Stimulated activated CD8-positive, alpha-beta memory T cell treated with anti-CD3 and anti-CD28 coated beads, Interleukin-2, amount 100 ng/mL, for 48 hours (primary cell): Measurements from ENCODE around the gene FLII.
A peak's percentile ranks its signal among the peaks of the same experiment; 100 is the strongest.

Source experiments
- DNase-seq, 2 donors: peaks; one replicate each; pipeline ENCODE4 v3.0.0-alpha.2; 2020; ENCODE audit warnings: low read depth in 2 of 2

FLII gene

DNA sequence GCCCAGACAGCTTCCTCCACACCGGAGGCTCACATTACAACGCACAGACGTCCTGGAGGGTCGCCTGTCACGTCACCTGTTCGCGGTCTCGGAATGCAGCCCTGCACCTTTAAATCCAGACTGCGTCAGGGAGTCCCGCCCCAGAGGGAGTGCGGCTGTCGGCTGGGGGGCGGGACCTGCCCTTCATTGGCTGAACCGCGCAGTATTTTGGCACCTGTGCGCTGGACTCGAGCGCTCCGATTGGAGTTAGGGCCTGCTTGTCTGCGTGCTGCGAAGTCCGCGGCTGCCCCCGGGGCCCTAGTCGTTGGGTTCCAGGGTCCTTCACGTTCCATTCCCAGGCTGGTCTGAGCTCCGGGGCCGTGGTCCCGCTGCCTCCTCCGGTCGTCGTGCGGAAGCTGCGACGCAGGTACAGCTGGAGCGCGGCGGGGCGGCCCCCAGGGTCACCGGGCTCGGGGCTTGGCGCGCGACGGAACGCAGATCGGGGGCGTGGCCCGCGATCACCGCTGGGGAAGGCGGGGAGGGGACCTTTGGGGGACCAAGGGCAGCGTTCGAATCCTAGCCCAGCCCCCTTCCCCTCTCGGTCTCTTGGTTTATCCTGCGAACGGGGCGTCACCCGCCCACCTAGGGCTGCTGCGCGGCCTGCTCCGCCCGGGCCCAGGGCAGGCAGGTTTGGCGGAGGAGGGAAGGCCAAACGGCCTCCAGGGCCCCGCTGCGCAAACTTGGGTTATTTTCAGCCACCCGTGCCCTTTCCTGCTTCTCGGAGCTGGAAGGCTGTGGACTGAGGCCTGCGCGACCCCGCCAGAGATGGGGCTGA, 2.0 kb upstream of the FLII start, which contains the start of gene MIEF2:
Gene MIEF2 (plus strand): TSS at position 331 of the 814 bp plus-strand sequence. CDS start 2,059 bp downstream, outside the sequence.
- peak; percentile 90 to 91 for DNase-seq

DNA sequence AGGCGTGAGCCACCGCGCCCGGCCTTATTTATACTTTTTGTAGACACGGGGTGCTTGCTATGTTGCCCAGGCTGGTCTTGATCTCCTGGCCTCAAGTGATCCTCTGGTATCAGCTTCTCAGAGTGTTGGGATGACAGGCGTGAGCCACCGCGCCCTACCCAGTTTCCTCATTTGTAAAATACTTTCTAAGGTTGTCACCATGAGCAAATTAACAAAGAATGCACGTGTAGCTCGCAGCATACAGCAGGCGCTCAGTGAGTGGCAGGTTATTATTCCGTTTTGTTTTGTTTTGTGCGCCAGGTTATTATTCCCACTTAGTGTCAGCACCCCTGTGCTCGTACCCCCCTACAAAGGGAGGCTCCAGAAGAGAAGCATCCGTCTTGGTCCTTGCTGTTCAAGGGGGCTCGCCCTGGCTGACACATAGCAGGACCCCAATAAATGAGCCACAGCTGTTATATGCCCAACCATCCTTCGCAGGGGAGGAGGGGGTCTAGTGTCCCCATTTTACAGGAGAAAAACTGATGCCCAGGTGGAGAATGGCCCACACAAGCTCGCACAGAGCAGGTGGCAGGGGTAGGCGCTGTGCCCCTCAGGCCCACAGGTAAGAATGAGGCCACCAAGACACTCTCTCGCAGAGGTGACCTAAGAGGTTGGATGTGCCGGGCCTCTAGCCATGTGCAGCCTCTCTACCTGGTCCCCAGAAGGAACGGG, 1.2 kb upstream of the FLII start:
- DNase-seq: no peak

DNA sequence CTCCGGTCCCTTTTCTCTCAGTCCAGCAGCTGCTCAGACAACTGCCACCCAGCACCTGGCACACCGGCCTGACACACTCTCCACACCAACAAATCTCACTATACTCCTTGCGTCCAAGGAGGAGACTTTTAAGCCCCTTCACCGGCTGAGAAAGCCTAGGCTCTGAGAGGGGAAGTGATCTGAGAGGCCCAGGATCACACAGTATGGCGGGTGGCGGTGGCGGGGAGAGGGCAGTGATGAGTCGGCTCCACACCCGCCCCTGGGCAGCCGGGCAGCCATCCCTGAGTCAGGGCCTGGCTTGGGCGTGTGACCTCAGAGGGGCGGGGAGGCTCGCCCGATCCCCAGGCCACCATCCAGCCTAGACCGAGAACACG, 569 bp downstream of the FLII start:
- DNase-seq: peak; percentile 32 to 55

DNA sequence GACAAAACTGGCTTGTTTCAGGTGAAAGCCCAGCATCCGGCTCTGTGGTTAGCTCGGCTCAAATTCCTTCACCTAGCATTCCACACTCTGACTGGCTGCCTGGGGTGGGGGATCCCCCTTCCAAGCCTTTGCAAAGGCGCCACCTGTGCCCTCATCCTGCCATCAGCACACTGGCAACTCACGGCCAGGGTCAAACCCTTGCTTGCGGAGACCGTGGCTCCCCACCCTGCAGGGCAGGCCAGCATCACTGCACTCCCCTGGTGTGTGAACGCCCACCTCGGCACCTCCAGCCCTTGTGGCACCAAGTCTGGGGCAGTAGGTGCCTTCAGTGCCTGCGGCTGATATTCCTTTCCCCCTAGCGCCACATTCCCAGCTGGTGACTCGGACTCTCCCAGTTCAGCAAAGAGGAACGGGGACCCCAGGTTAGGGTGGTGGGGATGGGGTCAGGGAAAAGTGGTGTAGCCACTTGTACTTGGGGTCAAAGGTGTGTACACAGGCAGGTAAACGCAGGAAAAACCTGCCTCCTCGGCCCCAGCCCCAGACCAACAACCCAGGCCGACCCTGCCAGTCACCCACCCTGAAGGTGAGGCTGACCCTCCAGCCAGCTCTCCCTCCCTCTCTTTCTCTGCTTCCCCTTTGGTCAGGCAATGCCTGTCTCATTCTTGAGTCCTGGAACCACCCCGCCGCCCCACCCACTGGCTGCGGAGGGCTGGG, 1.1 kb downstream of the FLII start:
- peak; percentile 14 to 23 for DNase-seq

DNA sequence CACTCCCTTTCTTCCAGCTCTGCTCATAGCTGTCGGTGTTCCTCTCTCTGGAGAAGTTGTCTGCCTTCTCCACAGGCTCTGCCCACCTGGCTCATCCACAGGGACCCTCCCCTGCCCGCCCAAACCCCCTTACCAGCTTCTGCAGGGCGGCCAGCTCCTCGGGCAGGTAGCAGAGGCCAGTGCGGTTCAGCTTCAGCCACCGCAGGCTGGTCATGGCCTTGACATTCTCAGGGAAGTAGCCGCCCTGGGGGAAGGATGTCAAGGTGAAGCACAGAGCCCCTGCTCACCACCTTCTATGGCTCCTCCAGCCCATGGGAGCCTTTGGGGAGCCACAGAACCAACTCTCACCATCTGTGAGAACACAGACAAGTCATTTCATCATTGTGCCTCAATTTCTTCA, 1.8 kb downstream of the FLII start:
- DNase-seq: no peak

DNA sequence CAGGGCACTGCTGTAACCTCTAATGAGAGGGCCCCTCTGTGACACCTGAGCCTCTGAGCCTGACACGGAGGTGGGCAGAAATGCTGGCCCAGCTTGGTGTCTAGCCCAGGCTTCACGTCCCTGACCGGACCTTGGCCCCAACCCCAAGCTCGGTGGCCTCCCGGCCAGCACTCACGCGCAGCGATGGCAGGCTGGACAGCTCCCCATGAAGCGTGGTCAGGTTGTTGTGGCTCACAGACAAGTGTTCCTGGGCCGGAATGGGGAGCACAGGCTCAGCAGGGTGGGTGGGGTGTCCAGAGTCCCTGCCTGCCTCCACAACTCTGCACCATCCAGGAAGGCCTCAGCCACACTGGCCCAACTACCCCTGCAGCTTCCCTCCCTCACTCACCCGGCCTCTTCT, 2.2 kb downstream of the FLII start:
- no peak for DNase-seq

DNA sequence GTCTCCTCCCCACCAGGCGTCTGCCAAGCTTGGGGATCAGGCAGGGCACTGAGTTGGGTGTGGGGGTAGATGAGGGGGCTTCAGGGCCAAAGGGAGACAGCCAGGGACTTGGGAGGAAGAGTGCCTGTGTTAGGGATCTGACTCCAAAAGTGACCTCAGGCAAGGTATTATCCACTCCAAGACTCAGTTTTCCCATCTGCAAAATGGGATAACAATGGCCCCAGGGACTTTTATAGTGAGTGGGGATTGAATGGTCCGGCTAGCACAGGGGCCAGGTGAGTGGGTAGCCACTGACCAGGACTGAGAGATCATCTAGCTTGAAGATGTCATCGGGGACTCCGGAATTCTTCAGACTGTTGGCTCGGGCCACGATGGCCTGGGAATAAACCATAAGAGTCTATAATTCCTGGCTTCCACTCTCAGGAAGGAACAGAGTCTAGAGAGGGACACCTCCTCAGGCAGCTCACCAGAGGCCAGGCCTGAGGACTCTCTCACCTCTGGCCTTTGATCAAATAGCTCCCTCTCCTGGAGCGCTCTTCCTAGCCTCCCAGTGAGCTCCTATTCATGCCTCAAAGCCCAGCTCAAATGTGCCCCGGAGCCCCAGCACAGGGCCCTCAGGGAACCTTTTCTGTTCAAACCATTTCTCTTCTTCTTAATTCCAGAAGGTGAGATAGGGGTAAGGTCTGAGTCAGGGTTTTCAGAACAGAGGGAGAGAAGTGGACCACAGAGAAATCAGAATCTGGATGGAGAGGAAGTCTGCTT, 3.5 kb downstream of the FLII start:
- no peak for DNase-seq

DNA sequence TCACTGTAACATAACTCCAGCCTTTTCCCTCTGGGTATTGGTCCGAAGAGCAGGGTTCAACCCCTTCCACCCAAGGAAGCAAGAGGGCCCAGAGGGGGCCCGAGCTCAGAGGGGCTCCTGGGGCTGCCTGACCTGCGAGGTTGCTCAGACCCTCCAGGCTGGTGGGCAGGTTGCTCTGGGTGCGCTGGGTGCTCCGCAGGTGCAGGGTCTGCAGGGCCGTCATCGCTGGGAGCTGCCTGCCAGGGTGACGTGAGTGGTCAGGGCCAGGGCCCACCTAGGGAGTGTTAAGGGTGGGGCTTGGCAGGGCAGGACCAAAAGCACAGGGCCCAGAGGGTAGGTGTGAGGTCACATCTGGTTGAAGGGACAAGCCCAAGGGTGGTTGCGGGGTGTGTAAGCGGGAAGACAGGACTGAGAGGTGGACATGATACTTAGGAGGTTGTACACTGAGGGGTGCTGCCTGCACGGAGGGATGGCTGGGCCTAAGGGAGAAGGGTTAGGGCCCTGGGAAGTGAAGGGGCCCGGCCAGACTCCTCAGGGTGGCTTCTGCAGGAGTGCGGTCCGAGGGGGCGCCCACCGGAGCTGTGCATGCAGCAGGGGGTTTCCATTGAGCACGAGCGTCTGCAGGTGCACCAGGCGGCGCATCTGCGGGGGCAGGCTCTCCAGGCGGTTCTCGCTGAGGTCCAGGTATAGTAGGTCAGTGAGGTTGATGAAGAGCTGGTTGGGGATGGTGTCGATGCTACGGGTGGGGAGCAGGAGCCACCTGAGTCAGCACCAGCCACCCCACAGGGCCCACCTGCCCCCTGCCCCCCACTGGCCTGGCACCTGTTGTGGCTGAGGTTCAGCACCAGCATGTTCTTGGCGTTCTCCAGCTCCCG, 4.4 kb downstream of the FLII start:
- DNase-seq: no peak

DNA sequence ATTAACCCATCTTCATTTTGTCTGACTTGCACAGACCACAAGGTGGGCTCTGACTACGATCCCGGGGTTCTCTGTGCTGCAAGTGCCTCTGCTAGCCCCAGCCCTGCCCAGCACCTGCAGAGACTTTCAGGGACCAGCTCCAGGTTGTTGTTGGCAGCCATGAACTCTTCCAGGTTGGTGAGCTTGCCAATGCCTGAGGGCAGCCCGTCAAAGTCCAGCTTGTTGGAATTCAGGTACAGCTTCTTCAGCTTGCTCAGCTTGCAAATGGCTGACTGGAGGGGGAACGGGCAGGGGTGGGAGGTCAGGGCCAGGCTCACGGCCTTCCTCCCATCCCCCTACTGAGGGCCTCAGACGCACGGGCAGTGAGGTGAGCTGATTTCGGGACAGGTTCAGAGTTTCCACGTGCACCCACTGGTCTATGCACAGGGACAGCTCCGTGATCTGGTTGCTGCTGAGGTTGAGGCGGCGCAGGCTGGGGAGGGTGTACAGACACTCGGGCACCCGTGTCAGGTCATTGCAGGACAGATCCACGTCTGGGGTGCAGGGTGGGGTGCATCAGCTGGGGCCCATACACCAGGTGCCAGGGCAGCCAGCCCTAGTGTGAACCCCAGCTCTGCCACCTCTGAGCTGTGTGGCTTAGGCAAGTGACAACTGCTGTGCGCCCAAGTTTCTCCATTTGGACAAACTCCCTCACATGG, 5.2 kb downstream of the FLII start:
- DNase-seq: no peak

DNA sequence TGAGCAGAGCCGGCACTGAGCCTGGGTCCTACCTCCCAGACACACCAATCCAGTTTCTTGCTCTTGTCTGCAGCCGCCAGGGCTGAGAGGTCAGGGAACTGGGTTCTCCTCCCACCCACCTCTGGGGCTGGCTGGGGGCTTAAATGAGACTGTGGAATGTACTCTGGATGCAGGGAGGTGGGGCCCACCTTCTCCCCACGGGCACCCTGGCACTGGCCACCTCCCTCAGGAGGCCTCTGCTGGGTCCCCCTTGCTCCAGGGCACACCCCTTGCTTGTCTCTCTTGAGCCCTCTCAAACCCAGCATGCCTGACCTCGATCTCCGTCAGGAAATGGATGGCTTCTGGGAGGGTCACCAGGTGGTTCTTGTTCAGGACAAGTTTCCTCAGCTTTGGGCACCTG, 6.4 kb downstream of the FLII start:
- no peak for DNase-seq

DNA sequence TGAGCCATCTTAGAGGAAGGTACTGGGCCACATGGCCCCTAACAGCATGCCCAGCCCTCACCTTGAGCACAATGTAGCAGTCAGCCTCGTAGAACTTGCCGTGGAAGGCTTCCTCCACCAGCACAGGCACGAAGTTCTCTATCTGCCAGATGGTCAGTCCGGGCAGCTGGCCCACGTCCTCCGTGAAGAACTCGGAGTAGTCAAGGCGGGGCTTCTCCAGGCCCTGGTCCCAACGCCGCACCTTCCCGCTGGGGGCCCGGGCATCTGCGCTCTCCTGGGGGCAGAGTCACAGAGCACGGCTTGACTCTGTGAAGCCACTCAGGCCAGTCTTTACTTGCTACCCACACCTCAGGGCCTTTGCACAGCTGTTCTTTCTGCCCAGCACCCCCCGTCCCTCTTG, 7.3 kb downstream of the FLII start:
- no peak for DNase-seq

DNA sequence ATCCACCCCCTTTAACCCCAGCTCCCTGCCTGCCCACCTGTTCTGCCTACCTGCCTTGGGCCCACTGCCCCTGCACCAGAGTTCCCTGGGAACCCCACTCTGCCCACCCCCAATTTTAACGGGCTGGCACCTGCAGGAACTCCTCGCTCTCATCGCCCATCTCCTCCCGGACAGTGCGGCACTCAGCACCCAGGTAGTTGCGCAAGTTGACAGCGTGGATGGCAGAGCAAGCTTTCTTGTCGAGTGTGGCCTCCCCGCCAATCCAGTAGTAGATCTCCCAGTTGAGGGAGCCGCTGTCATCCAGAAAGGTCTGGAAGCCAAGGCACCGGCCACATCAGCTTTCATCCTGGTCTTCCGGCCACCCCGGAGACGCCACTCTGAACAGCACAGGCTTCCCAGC, 7.8 kb downstream of the FLII start:
- DNase-seq: no peak

DNA sequence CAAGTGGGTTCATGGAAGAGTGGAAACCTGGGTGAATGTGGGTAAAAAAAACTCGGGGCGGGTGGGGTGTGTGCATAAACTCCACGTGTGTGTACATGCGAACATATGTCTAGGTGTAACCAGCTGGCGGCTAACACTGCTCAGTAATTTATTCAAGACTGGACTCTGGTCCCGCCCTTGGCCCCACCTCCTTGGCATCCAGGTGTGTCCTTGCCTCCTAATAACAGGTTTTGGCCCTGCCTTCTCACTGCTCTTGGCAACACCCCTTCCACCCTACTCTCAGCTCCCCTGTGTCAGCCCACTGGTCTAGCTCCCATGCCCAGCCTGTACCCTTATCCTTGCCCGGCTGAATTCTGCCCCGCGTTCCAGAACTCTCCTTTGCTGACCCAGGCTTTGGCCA, 8.3 kb downstream of the FLII start:
- no peak for DNase-seq

DNA sequence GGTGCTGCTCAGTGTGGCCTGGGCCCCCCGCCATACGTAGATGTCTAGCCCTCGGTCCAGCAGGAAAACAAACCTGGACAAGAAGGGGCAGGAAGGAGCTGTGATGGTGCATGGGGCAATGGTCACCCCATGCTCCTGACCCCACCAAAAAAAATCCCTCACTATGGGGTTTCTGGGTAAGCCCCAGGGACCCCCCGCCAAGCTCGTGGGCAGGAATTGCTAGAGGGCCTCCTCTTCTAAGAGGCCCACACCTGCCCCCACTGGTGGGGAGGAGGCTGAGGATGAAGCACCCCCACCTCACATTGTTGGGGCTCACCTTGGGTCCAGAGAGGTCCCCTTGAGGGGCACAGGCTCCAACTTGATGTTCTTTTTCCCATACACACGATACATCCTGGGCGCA, 9.7 kb downstream of the FLII start:
- no peak for DNase-seq

DNA sequence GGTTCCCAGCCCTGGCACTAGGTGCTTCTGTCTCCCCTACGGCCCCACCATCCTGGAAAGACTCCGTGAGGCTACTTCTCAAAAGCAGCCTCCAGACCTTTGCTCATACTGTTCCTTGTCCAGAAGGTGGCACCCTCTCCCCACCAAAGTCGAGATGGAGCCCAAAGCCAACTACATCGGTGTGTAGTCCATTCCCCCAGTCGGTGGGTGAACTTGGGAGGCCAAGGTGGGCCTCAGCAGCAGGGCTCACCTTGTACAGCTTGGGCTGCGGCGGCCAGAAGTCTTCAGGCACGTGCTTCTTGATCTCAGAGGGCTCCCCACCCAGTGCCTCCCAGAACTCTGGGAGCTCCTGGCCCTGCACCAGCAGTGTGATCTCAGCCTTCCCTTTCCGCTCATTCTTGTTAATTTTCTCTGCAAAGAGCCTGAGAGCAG, 10.2 kb downstream of the FLII start:
- DNase-seq: peak in 1 of 2 donors; percentile 36

DNA sequence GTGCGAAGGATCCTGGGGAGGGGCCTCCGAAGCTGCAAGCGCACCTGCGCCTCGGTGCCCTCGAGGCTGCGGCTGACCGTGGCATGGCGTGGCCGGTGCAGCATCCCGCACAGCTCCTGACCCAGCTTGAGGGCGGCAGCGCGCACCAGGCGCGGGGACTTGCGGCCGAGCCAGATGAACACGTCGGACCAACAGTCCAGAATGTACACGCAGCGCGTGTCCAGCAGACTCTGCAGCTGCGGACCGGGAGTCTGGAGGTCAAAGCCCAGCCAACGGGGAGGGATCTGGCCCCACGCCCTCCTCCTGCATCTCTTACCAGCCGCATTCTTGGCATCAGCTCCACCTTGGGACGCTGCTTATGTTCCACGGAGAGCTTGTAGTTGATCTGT, 10.9 kb downstream of the FLII start:
- DNase-seq: no peak

DNA sequence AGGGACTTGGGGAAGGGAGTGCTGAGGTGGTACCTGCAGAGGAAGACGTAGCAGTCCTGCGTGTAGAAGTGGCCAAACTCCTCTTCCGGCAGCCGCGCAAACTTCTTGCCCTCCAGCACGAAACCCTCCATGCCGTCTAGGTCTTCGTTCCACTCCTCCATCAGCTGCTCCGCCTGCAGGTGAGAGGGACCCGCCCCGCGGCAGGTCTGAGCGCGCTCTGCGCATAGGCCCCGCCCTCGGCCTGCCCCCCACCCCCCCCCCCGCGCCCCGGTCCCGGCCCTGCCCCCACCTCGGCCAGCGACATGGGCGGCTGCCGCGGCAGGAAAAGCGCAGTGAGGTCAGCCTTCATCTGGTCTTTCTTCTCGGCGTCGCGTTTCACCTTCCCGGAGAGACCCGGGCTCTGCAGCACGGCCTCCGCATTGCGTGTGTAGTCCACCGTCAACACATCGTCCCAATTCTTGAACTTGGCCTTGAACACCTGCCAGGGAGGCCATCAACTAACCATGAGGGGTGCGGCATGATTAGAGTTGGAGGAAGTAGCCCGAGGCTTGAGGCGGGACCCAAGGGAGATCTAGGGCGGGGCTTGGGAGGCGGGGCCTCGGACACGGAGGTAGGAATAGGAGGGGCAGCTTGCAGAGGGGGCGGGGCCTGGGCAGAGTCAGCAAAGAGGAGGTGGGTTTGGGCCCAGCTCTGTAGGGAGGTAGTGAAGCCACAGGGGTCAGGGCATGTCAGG, 11.5 kb downstream of the FLII start:
- peak; percentile 55 to 60 for DNase-seq

DNA sequence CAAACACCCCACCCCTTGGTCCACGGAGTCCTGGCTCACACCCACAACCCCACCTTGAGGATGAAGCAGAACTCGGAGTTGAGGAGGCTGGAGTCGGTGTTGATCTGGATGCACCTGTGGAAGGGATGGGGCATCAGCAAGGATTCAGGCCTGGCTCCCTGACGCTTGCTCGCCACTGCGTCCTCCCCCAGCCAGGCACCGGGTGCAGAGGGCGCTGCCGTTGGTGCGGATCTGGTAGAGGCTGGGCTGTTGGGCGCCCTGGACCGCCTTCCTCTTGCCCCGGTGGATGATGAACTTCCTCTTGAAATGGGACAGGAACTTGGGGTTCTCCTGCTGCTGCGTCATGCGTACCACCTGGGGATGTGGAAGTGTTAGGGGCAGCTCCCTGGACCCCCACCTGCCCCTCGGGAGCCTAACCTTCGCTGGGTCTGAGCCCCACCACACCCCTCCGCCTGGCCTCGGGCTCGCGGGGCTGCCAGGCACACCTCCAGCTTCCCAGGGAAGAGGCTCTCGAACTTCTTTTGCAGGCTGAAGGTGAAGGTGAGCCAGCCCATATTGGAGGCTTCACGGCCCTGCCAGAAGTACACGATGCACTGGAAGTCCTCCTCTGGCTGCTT, 12.3 kb downstream of the FLII start:
- no peak for DNase-seq
